Kidney epithelial cell (primary cell): ENCODE measurements around the gene LRRN2. TPM values are rescaled to one million over a fixed set of nuclear protein-coding genes. Genes with fewer than 3 reads are reported as not detected.

Source experiments
- DNase-seq: peaks from one replicate; pipeline ENCODE4 v3.0.0-alpha.2; 2010; ENCODE audit warnings: low read depth
- H3K27me3 ChIP-seq: 2 replicates; pipeline ENCODE4 v1.6.0; 2011; ENCODE audit warnings: low read length; ENCODE audit not compliant: control insufficient read depth, insufficient read depth
- H3K36me3 ChIP-seq: 2 replicates; pipeline ENCODE4 v1.5.1; 2011; ENCODE audit warnings: low read length; ENCODE audit not compliant: control insufficient read depth, insufficient read depth
- H3K4me3 ChIP-seq: 2 replicates; pipeline ENCODE4 v1.5.1; 2011; ENCODE audit warnings: low read depth, mild to moderate bottlenecking, control low read depth, low read length
- CTCF ChIP-seq: IDR thresholded peaks from 2 replicates; pipeline ENCODE4 v1.5.1; 2011; ENCODE audit warnings: mild to moderate bottlenecking, moderate library complexity, low read length, control low read depth, inconsistent platforms; ENCODE audit not compliant: insufficient read depth, poor library complexity, severe bottlenecking
- total RNA-seq: library from RNA; depleted of rRNA; stranded (reverse); fragments of >200 nt; gene quantifications from 2 replicates; pipeline ENCODE4 v1.2.3, GENCODE V29; 2015

Gene LRRN2
- total RNA-seq, 1 donor from 2014 or later: 7.6 TPM

GRCh38 chr1:204569478-204569877 is 116.1 kb downstream of the LRRN2 start:
- Histone ChIP-seq H3K4me3 (no peak overlapping the region), H3K36me3 (peaks cover 1% of the 10 kb centered on the region), H3K27me3 (no peaks in the 10 kb centered on the region)
- DNase-seq: no peak
- TF ChIP-seq CTCF: no peak

GRCh38 chr1:204568576-204569315 is 116.8 kb downstream of the LRRN2 start:
- no peak for DNase-seq
- Histone ChIP-seq H3K4me3 (no peak overlapping the region), H3K27me3 (no peaks in the 10 kb centered on the region), H3K36me3 (peaks cover 1% of the 10 kb centered on the region)
- no peak for TF ChIP-seq CTCF

Other genes starting within 250 kb of the LRRN2 start
- 2.5 and 2.8 TPM in 2 replicates for gene PIK3C2B, start 190.9 kb downstream of the LRRN2 start, total RNA-seq
- gene MDM4, start 169.3 kb downstream of the LRRN2 start, total RNA-seq: 21.0 and 27.7 TPM in 2 replicates
- 1.2 and 1.6 TPM in 2 replicates for gene NFASC, start 185.1 kb upstream of the LRRN2 start, total RNA-seq